Measurements from ENCODE around the gene FXYD4. TPM values are rescaled to one million over a fixed set of nuclear protein-coding genes. Genes with fewer than 3 reads are reported as not detected.
A peak's percentile ranks its signal among the peaks of the same experiment; 100 is the strongest.

FXYD4 gene
- total RNA-seq, 4 donors from 2014 or later, result not detected

GRCh38 chr10:43395571-43396060, 24.2 kb downstream of the FXYD4 start:
- TF ChIP-seq CTCF (IDR thresholded peaks at IDR 0.05) (no peak), EP300 (IDR thresholded peaks at IDR 0.05) (no peak), POLR2A (IDR thresholded peaks at IDR 0.05) (no peak)
- Histone ChIP-seq H3K9me3 (no peaks in the 10 kb centered on the region), H3K4me1 (peaks cover 0 to 90% (median 40%) of the 10 kb centered on the region in 4 donors), H3K27ac (peak overlapping the region; percentile 97 to 100 (median 99)), H3K36me3 (peaks cover 0 to 53% (median 11%) of the 10 kb centered on the region in 3 donors), H3K4me3 (peak overlapping the region; percentile 62 to 91 (median 82)), H3K27me3 (no peaks in the 10 kb centered on the region)
- 4 to 15% methylated on average over 18 of the region's 18 CpGs for WGBS, 2 donors
- DNase-seq (ENCODE audit: low spot score in 2 of 2), result no peak

- H3K4me1 ChIP-seq, result peaks cover 0 to 90% (median 39%) of the 10 kb centered on the region in 4 donors
- H3K27ac ChIP-seq, result peak overlapping the region; percentile 97 to 100 (median 99)
- no peaks in the 10 kb centered on the region for H3K27me3 ChIP-seq
- H3K36me3 ChIP-seq, result peaks cover 0 to 46% (median 10%) of the 10 kb centered on the region in 3 donors
- H3K9me3 ChIP-seq, result no peaks in the 10 kb centered on the region
- H3K4me3 ChIP-seq, result peak overlapping the region; percentile 62 to 91 (median 82)
- WGBS, 2 donors, result 2 to 3% methylated on average over 59 to 63 of the region's 71 CpGs
- TF ChIP-seq EP300 (IDR thresholded peaks at IDR 0.05), result peak in 1 of 2 donors; percentile 54
- TF ChIP-seq CTCF (IDR thresholded peaks at IDR 0.05), result no peak
- peak; percentile 49 to 59 for DNase-seq (ENCODE audit: low spot score in 2 of 2)
Measured at GRCh38 chr10:43396061-43396927, 24.9 kb downstream of the FXYD4 start.

GRCh38 chr10:43396928-43397624, 25.6 kb downstream of the FXYD4 start:
- peaks cover 0 to 38% (median 5%) of the 10 kb centered on the region in 3 donors for H3K36me3 ChIP-seq
- DNase-seq (ENCODE audit: low spot score in 2 of 2), result peak; percentile 80
- 1% methylated on average over 43 to 55 of the region's 70 CpGs for WGBS, 2 donors
- peak overlapping the region; percentile 97 to 100 (median 99) for H3K27ac ChIP-seq
- H3K4me1 ChIP-seq, result peaks cover 0 to 90% (median 46%) of the 10 kb centered on the region in 4 donors
- H3K9me3 ChIP-seq, result no peaks in the 10 kb centered on the region
- TF ChIP-seq CTCF (IDR thresholded peaks at IDR 0.05) (no peak), EP300 (IDR thresholded peaks at IDR 0.05) (peak; percentile 83 to 93), POLR2A (IDR thresholded peaks at IDR 0.05) (peak; percentile 38 to 68)
- peak overlapping the region; percentile 62 to 91 (median 82) for H3K4me3 ChIP-seq
- no peaks in the 10 kb centered on the region for H3K27me3 ChIP-seq

GRCh38 chr10:43398939-43399319, 27.5 kb downstream of the FXYD4 start:
- TF ChIP-seq POLR2A (IDR thresholded peaks at IDR 0.05) (no peak), EP300 (IDR thresholded peaks at IDR 0.05) (no peak), CTCF (IDR thresholded peaks at IDR 0.05) (no peak)
- Histone ChIP-seq H3K27me3 (no peaks in the 10 kb centered on the region), H3K4me3 (no peak overlapping the region), H3K36me3 (peaks cover 0 to 28% (median 0%) of the 10 kb centered on the region in 3 donors), H3K9me3 (no peaks in the 10 kb centered on the region), H3K4me1 (peaks cover 0 to 90% (median 53%) of the 10 kb centered on the region in 4 donors), H3K27ac (peak overlapping the region in 1 of 4 donors; percentile 13)
- no peak for DNase-seq (ENCODE audit: low spot score in 2 of 2)
- WGBS, 2 donors, result 59 to 68% methylated on average over 2 of the region's 2 CpGs
